ENCODE results near the gene STK32C.

DNA sequence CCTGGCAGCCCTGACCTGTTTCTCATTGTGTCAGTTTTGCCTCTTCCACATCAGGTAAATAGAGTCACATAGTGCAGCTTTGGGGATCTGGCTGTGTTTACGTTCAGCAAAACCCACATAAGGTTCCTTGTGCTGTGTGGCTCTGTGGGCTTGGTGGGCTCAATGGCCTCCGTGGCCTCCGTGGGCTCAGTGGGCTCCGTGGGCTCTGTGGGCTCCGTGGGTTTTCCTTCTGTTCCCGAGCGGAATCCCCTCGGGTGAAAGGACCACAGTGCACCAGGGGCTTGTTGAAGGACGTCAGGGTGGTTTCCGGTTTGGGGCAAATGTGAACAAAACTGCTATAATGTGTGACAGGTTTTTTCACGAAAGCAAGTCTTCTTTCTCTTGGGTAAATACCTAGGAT lies 133.5 kb downstream of the STK32C start:
- TF ChIP-seq, protein P1, sequence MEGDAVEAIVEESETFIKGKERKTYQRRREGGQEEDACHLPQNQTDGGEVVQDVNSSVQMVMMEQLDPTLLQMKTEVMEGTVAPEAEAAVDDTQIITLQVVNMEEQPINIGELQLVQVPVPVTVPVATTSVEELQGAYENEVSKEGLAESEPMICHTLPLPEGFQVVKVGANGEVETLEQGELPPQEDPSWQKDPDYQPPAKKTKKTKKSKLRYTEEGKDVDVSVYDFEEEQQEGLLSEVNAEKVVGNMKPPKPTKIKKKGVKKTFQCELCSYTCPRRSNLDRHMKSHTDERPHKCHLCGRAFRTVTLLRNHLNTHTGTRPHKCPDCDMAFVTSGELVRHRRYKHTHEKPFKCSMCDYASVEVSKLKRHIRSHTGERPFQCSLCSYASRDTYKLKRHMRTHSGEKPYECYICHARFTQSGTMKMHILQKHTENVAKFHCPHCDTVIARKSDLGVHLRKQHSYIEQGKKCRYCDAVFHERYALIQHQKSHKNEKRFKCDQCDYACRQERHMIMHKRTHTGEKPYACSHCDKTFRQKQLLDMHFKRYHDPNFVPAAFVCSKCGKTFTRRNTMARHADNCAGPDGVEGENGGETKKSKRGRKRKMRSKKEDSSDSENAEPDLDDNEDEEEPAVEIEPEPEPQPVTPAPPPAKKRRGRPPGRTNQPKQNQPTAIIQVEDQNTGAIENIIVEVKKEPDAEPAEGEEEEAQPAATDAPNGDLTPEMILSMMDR (IDR thresholded peaks at IDR 0.05), result no peak
- TF ChIP-seq POLR2A (IDR thresholded peaks at IDR 0.05; ENCODE audit: low read depth) (no peak), EP300 (IDR thresholded peaks at IDR 0.05) (no peak), POLR2AphosphoS5 (IDR thresholded peaks at IDR 0.05) (no peak)

All from esophagus muscularis mucosa (tissue), 4 donors.